ENCODE measurements around the gene ZNF830. TPM values are rescaled to one million over a fixed set of nuclear protein-coding genes. Genes with fewer than 3 reads are reported as not detected.

The ZNF830 gene
- total and polyA plus RNA-seq, 2 of the 13 experiments (the other 11 are each of a cell fraction or from before 2014, with no cell fraction given) = 6.1 to 19.0 TPM

- TF ChIP-seq CCDC6 (CRISPR knock-in tag; IDR thresholded peaks at IDR 0.05) = no peak
- no peak for TF ChIP-seq ZSCAN9 (CRISPR knock-in tag; IDR thresholded peaks at IDR 0.05; ENCODE audit: borderline replicate concordance)
- TF ChIP-seq AKAP8 (CRISPR knock-in tag; IDR thresholded peaks at IDR 0.05) = 0 out of 2 replicates have a peak, but pooled peaks have one; percentile 53
- peak; percentile 96 for TF ChIP-seq DMAP1 (CRISPR knock-in tag; IDR thresholded peaks at IDR 0.05)
- no peak for TF ChIP-seq RFXANK (CRISPR knock-in tag; IDR thresholded peaks at IDR 0.05)
- TF ChIP-seq ZBTB34 (CRISPR knock-in tag; IDR thresholded peaks at IDR 0.05) = no peak
- TF ChIP-seq, protein P1, sequence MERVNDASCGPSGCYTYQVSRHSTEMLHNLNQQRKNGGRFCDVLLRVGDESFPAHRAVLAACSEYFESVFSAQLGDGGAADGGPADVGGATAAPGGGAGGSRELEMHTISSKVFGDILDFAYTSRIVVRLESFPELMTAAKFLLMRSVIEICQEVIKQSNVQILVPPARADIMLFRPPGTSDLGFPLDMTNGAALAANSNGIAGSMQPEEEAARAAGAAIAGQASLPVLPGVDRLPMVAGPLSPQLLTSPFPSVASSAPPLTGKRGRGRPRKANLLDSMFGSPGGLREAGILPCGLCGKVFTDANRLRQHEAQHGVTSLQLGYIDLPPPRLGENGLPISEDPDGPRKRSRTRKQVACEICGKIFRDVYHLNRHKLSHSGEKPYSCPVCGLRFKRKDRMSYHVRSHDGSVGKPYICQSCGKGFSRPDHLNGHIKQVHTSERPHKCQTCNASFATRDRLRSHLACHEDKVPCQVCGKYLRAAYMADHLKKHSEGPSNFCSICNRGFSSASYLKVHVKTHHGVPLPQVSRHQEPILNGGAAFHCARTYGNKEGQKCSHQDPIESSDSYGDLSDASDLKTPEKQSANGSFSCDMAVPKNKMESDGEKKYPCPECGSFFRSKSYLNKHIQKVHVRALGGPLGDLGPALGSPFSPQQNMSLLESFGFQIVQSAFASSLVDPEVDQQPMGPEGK (CRISPR knock-in tag; IDR thresholded peaks at IDR 0.05) = peak; percentile 51
- TF ChIP-seq IRF2 (CRISPR knock-in tag; IDR thresholded peaks at IDR 0.05) = peak; percentile 58; the same call in 1 of the 2 replicates
- TF ChIP-seq NFYB (CRISPR knock-in tag; IDR thresholded peaks at IDR 0.05) = peak; percentile 37; the same call in 1 of the 2 replicates
- no peak for TF ChIP-seq RAD51 (IDR thresholded peaks at IDR 0.05; ENCODE audit: borderline replicate concordance)
- TF ChIP-seq, protein P2, sequence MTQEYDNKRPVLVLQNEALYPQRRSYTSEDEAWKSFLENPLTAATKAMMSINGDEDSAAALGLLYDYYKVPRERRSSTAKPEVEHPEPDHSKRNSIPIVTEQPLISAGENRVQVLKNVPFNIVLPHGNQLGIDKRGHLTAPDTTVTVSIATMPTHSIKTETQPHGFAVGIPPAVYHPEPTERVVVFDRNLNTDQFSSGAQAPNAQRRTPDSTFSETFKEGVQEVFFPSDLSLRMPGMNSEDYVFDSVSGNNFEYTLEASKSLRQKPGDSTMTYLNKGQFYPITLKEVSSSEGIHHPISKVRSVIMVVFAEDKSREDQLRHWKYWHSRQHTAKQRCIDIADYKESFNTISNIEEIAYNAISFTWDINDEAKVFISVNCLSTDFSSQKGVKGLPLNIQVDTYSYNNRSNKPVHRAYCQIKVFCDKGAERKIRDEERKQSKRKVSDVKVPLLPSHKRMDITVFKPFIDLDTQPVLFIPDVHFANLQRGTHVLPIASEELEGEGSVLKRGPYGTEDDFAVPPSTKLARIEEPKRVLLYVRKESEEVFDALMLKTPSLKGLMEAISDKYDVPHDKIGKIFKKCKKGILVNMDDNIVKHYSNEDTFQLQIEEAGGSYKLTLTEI (CRISPR knock-in tag; conservative IDR thresholded peaks at IDR 0.05) = no peak
- no peak for TF ChIP-seq ZEB1 (IDR thresholded peaks at IDR 0.05; ENCODE audit: insufficient replicate concordance, low read depth)
- no peak for TF ChIP-seq ZNF235 (CRISPR knock-in tag; IDR thresholded peaks at IDR 0.05; ENCODE audit: borderline replicate concordance)
- peak; percentile 50; the same call in 1 of the 2 replicates for TF ChIP-seq ZNF788 (CRISPR knock-in tag; IDR thresholded peaks at IDR 0.05; ENCODE audit: borderline replicate concordance)
- TF ChIP-seq, protein P3, sequence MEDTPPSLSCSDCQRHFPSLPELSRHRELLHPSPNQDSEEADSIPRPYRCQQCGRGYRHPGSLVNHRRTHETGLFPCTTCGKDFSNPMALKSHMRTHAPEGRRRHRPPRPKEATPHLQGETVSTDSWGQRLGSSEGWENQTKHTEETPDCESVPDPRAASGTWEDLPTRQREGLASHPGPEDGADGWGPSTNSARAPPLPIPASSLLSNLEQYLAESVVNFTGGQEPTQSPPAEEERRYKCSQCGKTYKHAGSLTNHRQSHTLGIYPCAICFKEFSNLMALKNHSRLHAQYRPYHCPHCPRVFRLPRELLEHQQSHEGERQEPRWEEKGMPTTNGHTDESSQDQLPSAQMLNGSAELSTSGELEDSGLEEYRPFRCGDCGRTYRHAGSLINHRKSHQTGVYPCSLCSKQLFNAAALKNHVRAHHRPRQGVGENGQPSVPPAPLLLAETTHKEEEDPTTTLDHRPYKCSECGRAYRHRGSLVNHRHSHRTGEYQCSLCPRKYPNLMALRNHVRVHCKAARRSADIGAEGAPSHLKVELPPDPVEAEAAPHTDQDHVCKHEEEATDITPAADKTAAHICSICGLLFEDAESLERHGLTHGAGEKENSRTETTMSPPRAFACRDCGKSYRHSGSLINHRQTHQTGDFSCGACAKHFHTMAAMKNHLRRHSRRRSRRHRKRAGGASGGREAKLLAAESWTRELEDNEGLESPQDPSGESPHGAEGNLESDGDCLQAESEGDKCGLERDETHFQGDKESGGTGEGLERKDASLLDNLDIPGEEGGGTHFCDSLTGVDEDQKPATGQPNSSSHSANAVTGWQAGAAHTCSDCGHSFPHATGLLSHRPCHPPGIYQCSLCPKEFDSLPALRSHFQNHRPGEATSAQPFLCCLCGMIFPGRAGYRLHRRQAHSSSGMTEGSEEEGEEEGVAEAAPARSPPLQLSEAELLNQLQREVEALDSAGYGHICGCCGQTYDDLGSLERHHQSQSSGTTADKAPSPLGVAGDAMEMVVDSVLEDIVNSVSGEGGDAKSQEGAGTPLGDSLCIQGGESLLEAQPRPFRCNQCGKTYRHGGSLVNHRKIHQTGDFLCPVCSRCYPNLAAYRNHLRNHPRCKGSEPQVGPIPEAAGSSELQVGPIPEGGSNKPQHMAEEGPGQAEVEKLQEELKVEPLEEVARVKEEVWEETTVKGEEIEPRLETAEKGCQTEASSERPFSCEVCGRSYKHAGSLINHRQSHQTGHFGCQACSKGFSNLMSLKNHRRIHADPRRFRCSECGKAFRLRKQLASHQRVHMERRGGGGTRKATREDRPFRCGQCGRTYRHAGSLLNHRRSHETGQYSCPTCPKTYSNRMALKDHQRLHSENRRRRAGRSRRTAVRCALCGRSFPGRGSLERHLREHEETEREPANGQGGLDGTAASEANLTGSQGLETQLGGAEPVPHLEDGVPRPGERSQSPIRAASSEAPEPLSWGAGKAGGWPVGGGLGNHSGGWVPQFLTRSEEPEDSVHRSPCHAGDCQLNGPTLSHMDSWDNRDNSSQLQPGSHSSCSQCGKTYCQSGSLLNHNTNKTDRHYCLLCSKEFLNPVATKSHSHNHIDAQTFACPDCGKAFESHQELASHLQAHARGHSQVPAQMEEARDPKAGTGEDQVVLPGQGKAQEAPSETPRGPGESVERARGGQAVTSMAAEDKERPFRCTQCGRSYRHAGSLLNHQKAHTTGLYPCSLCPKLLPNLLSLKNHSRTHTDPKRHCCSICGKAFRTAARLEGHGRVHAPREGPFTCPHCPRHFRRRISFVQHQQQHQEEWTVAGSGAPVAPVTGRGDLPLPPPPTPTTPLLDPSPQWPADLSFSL (CRISPR knock-in tag; IDR thresholded peaks at IDR 0.05) = no peak
- TF ChIP-seq SAP130 (CRISPR knock-in tag; IDR thresholded peaks at IDR 0.05; ENCODE audit: low read depth) = peak; percentile 98
- peak; percentile 23; the same call in 1 of the 2 replicates for TF ChIP-seq ZNF292 (CRISPR knock-in tag; IDR thresholded peaks at IDR 0.05; ENCODE audit: borderline replicate concordance, low read depth)
- no peak for TF ChIP-seq ONECUT2 (CRISPR knock-in tag; IDR thresholded peaks at IDR 0.05)
- no peak for TF ChIP-seq ZC3H4 (CRISPR knock-in tag; IDR thresholded peaks at IDR 0.05; ENCODE audit: borderline replicate concordance)
- TF ChIP-seq ZNF331 (CRISPR knock-in tag; IDR thresholded peaks at IDR 0.05) = peak; percentile 63
- no peak for TF ChIP-seq SNRNP70 (IDR thresholded peaks at IDR 0.05; ENCODE audit: low read depth, low read length)
Observed at GRCh38 chr17:34980353-34980680, 19.0 kb downstream of the ZNF830 start, which contains the start of gene LIG3 (continued).
